ENCODE measurements around the gene USP25. TPM values are rescaled to one million over a fixed set of nuclear protein-coding genes. Genes with fewer than 3 reads are reported as not detected.

The USP25 gene
- total and polyA plus RNA-seq, 2 donors (not counting 1 experiment from before 2014, with no cell fraction given) = 14.2 to 55.5 TPM

DNA sequence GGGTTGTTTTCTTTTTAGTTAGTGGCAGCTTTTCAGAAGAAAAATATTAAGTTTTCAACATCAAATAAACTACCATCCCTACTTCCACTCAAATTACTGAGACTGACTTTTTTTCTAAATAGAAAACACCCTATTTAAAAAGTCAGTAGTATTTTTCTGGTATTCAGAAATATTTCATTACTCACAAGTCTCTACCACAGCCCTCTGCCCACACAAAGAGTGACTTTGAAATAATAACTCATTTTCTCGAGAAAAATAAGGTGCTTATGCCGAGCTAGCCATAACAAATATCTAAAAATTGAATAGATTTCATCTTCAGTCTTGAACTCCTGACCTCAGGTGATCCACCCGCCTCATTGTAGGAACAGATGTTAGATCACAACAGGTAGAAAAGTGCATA, 41.8 kb upstream of the USP25 start:
- H2AFZ ChIP-seq (ENCODE audit: insufficient read depth, low read depth, low read length, poor library complexity, severe bottlenecking) = no peak overlapping the region
- no peaks in the 10 kb centered on the region for H3K4me1 ChIP-seq (ENCODE audit: control insufficient read depth in 2 of 2, insufficient read depth in 2 of 2, low read length in 2 of 2)
- H3K27ac Mint-ChIP-seq = no peak overlapping the region
- no peak for DNase-seq
- no peak overlapping the region for H3K4me3 Mint-ChIP-seq
- no peaks in the 10 kb centered on the region for H3K79me2 ChIP-seq (ENCODE audit: control insufficient read depth, insufficient read depth, low read length)
- no peaks in the 10 kb centered on the region for H3K36me3 ChIP-seq (replicated peaks in 1 of 2; ENCODE audit: control extremely low read depth in 1 of 2, control insufficient read depth in 1 of 2, extremely low read depth in 1 of 2, insufficient read depth in 2 of 2, low read length in 1 of 2)
- ATAC-seq (ENCODE audit: low read depth) = no peak
- H3K4me1 Mint-ChIP-seq = no peaks in the 10 kb centered on the region
- no peaks in the 10 kb centered on the region for H3K9me3 ChIP-seq (ENCODE audit: control extremely low read depth in 1 of 3, control insufficient read depth in 2 of 3, insufficient read depth in 1 of 3, low read length in 2 of 3)
- no peak overlapping the region for H3K9ac ChIP-seq (ENCODE audit: low read length)
- H3K9me3 Mint-ChIP-seq (ENCODE audit: insufficient read depth) = no peaks in the 10 kb centered on the region
- ChIA-PET CTCF (no interaction called here), POLR2A (no interaction called here)
- intact Hi-C loops (cut with micrococcal nuclease) = no loop called here
- TF ChIP-seq EZH2 (IDR thresholded peaks at IDR 0.05; ENCODE audit: borderline replicate concordance, insufficient read depth, low read depth, low read length, poor library complexity, severe bottlenecking) = no peak
- TF ChIP-seq CTCF (IDR thresholded peaks at IDR 0.05) = no peak
- WGBS (ENCODE audit: insufficient coverage) = no CpG with 5 or more reads among the region's 3 CpGs
- H3K4me2 ChIP-seq (replicated peaks; ENCODE audit: low read depth, low read length, poor library complexity, severe bottlenecking) = no peak overlapping the region
- no peak overlapping the region for H3K27ac ChIP-seq (ENCODE audit: low read length in 2 of 2)
- H3K27me3 ChIP-seq (replicated peaks in 1 of 4; ENCODE audit: control extremely low read depth in 1 of 4, control insufficient read depth in 3 of 4, insufficient read depth in 4 of 4, low read length in 3 of 4) = no peaks in the 10 kb centered on the region
- no peaks in the 10 kb centered on the region for H4K20me1 ChIP-seq (ENCODE audit: control insufficient read depth, insufficient read depth, low read length, poor library complexity, severe bottlenecking)
- no peak overlapping the region for H3K4me3 ChIP-seq (ENCODE audit: control extremely low read depth in 1 of 5, extremely low read depth in 1 of 5, insufficient read depth in 1 of 5, low read depth in 2 of 5, low read length in 4 of 5)
- peaks cover 9% of the 10 kb centered on the region for H3K27me3 Mint-ChIP-seq

GRCh38 chr21:15688809-15689208, 41.0 kb upstream of the USP25 start:
- no peaks in the 10 kb centered on the region for H3K4me1 Mint-ChIP-seq
- no peak for TF ChIP-seq EZH2 (IDR thresholded peaks at IDR 0.05; ENCODE audit: borderline replicate concordance, insufficient read depth, low read depth, low read length, poor library complexity, severe bottlenecking)
- H3K4me3 Mint-ChIP-seq = no peak overlapping the region
- no peaks in the 10 kb centered on the region for H3K9me3 ChIP-seq (ENCODE audit: control extremely low read depth in 1 of 3, control insufficient read depth in 2 of 3, insufficient read depth in 1 of 3, low read length in 2 of 3)
- H3K9me3 Mint-ChIP-seq (ENCODE audit: insufficient read depth) = no peaks in the 10 kb centered on the region
- H3K27ac ChIP-seq (ENCODE audit: low read length in 2 of 2) = no peak overlapping the region
- ATAC-seq (ENCODE audit: low read depth) (no peak), DNase-seq (no peak)
- ChIA-PET POLR2A (no interaction called here), CTCF (no interaction called here)
- no peaks in the 10 kb centered on the region for H3K27me3 ChIP-seq (replicated peaks in 1 of 4; ENCODE audit: control extremely low read depth in 1 of 4, control insufficient read depth in 3 of 4, insufficient read depth in 4 of 4, low read length in 3 of 4)
- intact Hi-C loops (cut with micrococcal nuclease) = no loop called here
- WGBS (ENCODE audit: insufficient coverage) = no CpG with 5 or more reads among the region's 2 CpGs
- no peak overlapping the region for H3K4me2 ChIP-seq (replicated peaks; ENCODE audit: low read depth, low read length, poor library complexity, severe bottlenecking)
- H2AFZ ChIP-seq (ENCODE audit: insufficient read depth, low read depth, low read length, poor library complexity, severe bottlenecking) = no peak overlapping the region
- H3K4me1 ChIP-seq (ENCODE audit: control insufficient read depth in 2 of 2, insufficient read depth in 2 of 2, low read length in 2 of 2) = no peaks in the 10 kb centered on the region
- H3K27ac Mint-ChIP-seq = no peak overlapping the region
- peaks cover 12% of the 10 kb centered on the region for H3K27me3 Mint-ChIP-seq
- H3K4me3 ChIP-seq (ENCODE audit: control extremely low read depth in 1 of 5, extremely low read depth in 1 of 5, insufficient read depth in 1 of 5, low read depth in 2 of 5, low read length in 4 of 5) = no peak overlapping the region
- H3K9ac ChIP-seq (ENCODE audit: low read length) = no peak overlapping the region
- H3K36me3 ChIP-seq (replicated peaks in 1 of 2; ENCODE audit: control extremely low read depth in 1 of 2, control insufficient read depth in 1 of 2, extremely low read depth in 1 of 2, insufficient read depth in 2 of 2, low read length in 1 of 2) = no peaks in the 10 kb centered on the region
- no peaks in the 10 kb centered on the region for H3K79me2 ChIP-seq (ENCODE audit: control insufficient read depth, insufficient read depth, low read length)
- no peaks in the 10 kb centered on the region for H4K20me1 ChIP-seq (ENCODE audit: control insufficient read depth, insufficient read depth, low read length, poor library complexity, severe bottlenecking)

Measured in B cell (primary cell).